ENCODE measurements around the gene SLAIN2. TPM values are rescaled to one million over a fixed set of nuclear protein-coding genes. Genes with fewer than 3 reads are reported as not detected.
"Not testable (repeated sequence)": the region's sequence is repeated elsewhere in the genome, so short reads cannot be mapped to it uniquely, and the experiment has no call there.

The SLAIN2 gene
- total RNA-seq, 2 donors from 2014 or later = 40.8 to 92.7 TPM

GRCh38 chr4:48450740-48451139 lies 109.4 kb downstream of the SLAIN2 start:
- no peak for DNase-seq (ENCODE audit: low spot score)
- Histone ChIP-seq H3K27ac (no peak overlapping the region), H3K4me3 (no peak overlapping the region), H3K9me3 (no peaks in the 10 kb centered on the region), H3K27me3 (replicated peaks; ENCODE audit: insufficient read depth) (no peaks in the 10 kb centered on the region), H3K4me1 (ENCODE audit: control insufficient read depth in 1 of 2, low read depth in 2 of 2) (no peaks in the 10 kb centered on the region), H3K36me3 (no peaks in the 10 kb centered on the region)
- TF ChIP-seq CTCF (IDR thresholded peaks at IDR 0.05) = no peak
- ATAC-seq (ENCODE audit: insufficient number of reproducible peaks, low FRiP score, low read depth) = no peak

GRCh38 chr4:48451656-48452055 lies 110.3 kb downstream of the SLAIN2 start:
- not testable (repeated sequence) for DNase-seq (ENCODE audit: low spot score); H3K36me3 ChIP-seq; H3K27ac ChIP-seq; H3K4me1 ChIP-seq (ENCODE audit: control insufficient read depth in 1 of 2, low read depth in 2 of 2); H3K27me3 ChIP-seq (replicated peaks; ENCODE audit: insufficient read depth); ATAC-seq (ENCODE audit: insufficient number of reproducible peaks, low FRiP score, low read depth); H3K4me3 ChIP-seq; H3K9me3 ChIP-seq

- Histone ChIP-seq H3K27me3 (replicated peaks; ENCODE audit: insufficient read depth) (no peaks in the 10 kb centered on the region), H3K9me3 (no peaks in the 10 kb centered on the region), H3K4me1 (ENCODE audit: control insufficient read depth in 1 of 2, low read depth in 2 of 2) (no peaks in the 10 kb centered on the region), H3K36me3 (no peaks in the 10 kb centered on the region), H3K4me3 (no peak overlapping the region), H3K27ac (no peak overlapping the region)
- no peak for TF ChIP-seq CTCF (IDR thresholded peaks at IDR 0.05)
- no peak for DNase-seq (ENCODE audit: low spot score)
- no peak for ATAC-seq (ENCODE audit: insufficient number of reproducible peaks, low FRiP score, low read depth)
Measured at GRCh38 chr4:48454591-48454990, 113.3 kb downstream of the SLAIN2 start.

- H3K36me3 ChIP-seq = no peaks in the 10 kb centered on the region
- H3K27ac ChIP-seq = no peak overlapping the region
- ATAC-seq (ENCODE audit: insufficient number of reproducible peaks, low FRiP score, low read depth) = no peak
- no peaks in the 10 kb centered on the region for H3K27me3 ChIP-seq (replicated peaks; ENCODE audit: insufficient read depth)
- no peak for DNase-seq (ENCODE audit: low spot score)
- no peak for TF ChIP-seq CTCF (IDR thresholded peaks at IDR 0.05)
- no peaks in the 10 kb centered on the region for H3K4me1 ChIP-seq (ENCODE audit: control insufficient read depth in 1 of 2, low read depth in 2 of 2)
- H3K4me3 ChIP-seq = no peak overlapping the region
- H3K9me3 ChIP-seq = no peaks in the 10 kb centered on the region
Measured at GRCh38 chr4:48461000-48461399, 119.7 kb downstream of the SLAIN2 start.

- Histone ChIP-seq H3K4me3 (no peak overlapping the region), H3K4me1 (ENCODE audit: control insufficient read depth in 1 of 2, low read depth in 2 of 2) (no peaks in the 10 kb centered on the region), H3K9me3 (no peaks in the 10 kb centered on the region), H3K27ac (no peak overlapping the region), H3K27me3 (replicated peaks; ENCODE audit: insufficient read depth) (no peaks in the 10 kb centered on the region), H3K36me3 (no peaks in the 10 kb centered on the region)
- TF ChIP-seq CTCF (IDR thresholded peaks at IDR 0.05) = no peak
- DNase-seq (ENCODE audit: low spot score) = no peak
- no peak for ATAC-seq (ENCODE audit: insufficient number of reproducible peaks, low FRiP score, low read depth)
Measured at GRCh38 chr4:48462363-48462762, 121.0 kb downstream of the SLAIN2 start.

- no peaks in the 10 kb centered on the region for H3K36me3 ChIP-seq
- DNase-seq (ENCODE audit: low spot score) (no peak), ATAC-seq (ENCODE audit: insufficient number of reproducible peaks, low FRiP score, low read depth) (no peak)
- H3K27ac ChIP-seq = no peak overlapping the region
- no peaks in the 10 kb centered on the region for H3K27me3 ChIP-seq (replicated peaks; ENCODE audit: insufficient read depth)
- H3K9me3 ChIP-seq = no peaks in the 10 kb centered on the region
- no peak overlapping the region for H3K4me3 ChIP-seq
- no peak for TF ChIP-seq CTCF (IDR thresholded peaks at IDR 0.05)
- H3K4me1 ChIP-seq (ENCODE audit: control insufficient read depth in 1 of 2, low read depth in 2 of 2) = no peaks in the 10 kb centered on the region
Measured at GRCh38 chr4:48467442-48467841, 126.1 kb downstream of the SLAIN2 start.
